ENCODE measurements around the gene RPS16. TPM values are rescaled to one million over a fixed set of nuclear protein-coding genes. Genes with fewer than 3 reads are reported as not detected.
A peak's percentile ranks its signal among the peaks of the same experiment; 100 is the strongest.

The RPS16 gene
- total and polyA plus RNA-seq, 7 donors: 1,186 to 3,255 (median 1,958) TPM

- Histone ChIP-seq H3K36me3 (ENCODE audit: insufficient read depth in 1 of 2, low read depth in 1 of 2) (peaks cover 12 to 89% of the 10 kb centered on the region in 2 donors), H3K4me1 (no peaks in the 10 kb centered on the region), H3K27me3 (ENCODE audit: insufficient read depth in 3 of 3, low read length in 2 of 3) (no peaks in the 10 kb centered on the region), H3K27ac (no peak overlapping the region), H3K4me3 (no peak overlapping the region), H3K9me3 (no peaks in the 10 kb centered on the region)
- intact Hi-C loops (cut with DNase I): no loop called here
- DNase-seq (peak in 1 of 2 donors; percentile 39), ATAC-seq (no peak)
- TF ChIP-seq, protein P1, sequence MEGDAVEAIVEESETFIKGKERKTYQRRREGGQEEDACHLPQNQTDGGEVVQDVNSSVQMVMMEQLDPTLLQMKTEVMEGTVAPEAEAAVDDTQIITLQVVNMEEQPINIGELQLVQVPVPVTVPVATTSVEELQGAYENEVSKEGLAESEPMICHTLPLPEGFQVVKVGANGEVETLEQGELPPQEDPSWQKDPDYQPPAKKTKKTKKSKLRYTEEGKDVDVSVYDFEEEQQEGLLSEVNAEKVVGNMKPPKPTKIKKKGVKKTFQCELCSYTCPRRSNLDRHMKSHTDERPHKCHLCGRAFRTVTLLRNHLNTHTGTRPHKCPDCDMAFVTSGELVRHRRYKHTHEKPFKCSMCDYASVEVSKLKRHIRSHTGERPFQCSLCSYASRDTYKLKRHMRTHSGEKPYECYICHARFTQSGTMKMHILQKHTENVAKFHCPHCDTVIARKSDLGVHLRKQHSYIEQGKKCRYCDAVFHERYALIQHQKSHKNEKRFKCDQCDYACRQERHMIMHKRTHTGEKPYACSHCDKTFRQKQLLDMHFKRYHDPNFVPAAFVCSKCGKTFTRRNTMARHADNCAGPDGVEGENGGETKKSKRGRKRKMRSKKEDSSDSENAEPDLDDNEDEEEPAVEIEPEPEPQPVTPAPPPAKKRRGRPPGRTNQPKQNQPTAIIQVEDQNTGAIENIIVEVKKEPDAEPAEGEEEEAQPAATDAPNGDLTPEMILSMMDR (IDR thresholded peaks at IDR 0.05): no peak
- WGBS, 3 donors: 83 to 90% (median 83%) methylated on average over 10 to 11 of the region's 11 CpGs
These were observed 37.8 kb upstream of the RPS16 start for GRCh38 chr19:39473443-39473960.

DNA sequence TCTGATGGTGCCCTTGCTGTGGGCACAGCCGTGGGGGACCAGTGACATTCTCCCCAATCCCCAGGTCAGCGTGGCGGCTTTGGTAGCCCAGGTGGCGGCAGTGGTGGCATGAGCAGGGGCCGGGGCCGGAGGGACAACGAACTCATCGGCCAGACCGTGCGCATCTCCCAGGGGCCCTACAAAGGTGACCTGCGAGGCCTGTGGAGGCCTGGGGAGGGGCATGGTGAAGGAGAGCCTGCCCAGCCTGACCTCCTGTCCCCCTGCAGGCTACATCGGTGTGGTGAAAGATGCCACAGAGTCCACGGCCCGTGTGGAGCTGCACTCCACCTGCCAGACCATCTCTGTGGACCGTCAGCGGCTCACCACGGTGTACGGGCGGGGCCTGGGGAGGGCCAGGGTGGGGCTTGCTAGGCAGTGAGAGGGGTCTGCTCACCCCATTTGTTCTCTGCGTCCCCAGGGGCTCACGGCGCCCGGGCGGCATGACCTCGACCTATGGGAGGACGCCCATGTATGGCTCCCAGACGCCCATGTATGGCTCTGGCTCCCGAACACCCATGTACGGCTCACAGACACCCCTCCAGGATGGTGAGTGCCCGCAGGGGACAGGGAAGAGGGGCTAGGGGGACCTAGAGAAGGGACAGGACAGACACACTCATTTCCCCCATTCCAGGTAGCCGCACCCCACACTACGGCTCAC, 37.1 kb upstream of the RPS16 start:
- H3K9me3 ChIP-seq: no peaks in the 10 kb centered on the region
- H3K27me3 ChIP-seq (ENCODE audit: insufficient read depth in 3 of 3, low read length in 2 of 3): no peaks in the 10 kb centered on the region
- TF ChIP-seq, protein P1 (IDR thresholded peaks at IDR 0.05): no peak
- H3K4me1 ChIP-seq: no peaks in the 10 kb centered on the region
- no peak overlapping the region for H3K4me3 ChIP-seq
- intact Hi-C loops (cut with DNase I): no loop called here
- no peak overlapping the region for H3K27ac ChIP-seq
- ATAC-seq: no peak
- peaks cover 14 to 95% of the 10 kb centered on the region in 2 donors for H3K36me3 ChIP-seq (ENCODE audit: insufficient read depth in 1 of 2, low read depth in 1 of 2)
- 83 to 88% (median 88%) methylated on average over 28 to 32 of the region's 32 CpGs for WGBS, 3 donors
- peak in 1 of 2 donors; percentile 51 for DNase-seq

DNA sequence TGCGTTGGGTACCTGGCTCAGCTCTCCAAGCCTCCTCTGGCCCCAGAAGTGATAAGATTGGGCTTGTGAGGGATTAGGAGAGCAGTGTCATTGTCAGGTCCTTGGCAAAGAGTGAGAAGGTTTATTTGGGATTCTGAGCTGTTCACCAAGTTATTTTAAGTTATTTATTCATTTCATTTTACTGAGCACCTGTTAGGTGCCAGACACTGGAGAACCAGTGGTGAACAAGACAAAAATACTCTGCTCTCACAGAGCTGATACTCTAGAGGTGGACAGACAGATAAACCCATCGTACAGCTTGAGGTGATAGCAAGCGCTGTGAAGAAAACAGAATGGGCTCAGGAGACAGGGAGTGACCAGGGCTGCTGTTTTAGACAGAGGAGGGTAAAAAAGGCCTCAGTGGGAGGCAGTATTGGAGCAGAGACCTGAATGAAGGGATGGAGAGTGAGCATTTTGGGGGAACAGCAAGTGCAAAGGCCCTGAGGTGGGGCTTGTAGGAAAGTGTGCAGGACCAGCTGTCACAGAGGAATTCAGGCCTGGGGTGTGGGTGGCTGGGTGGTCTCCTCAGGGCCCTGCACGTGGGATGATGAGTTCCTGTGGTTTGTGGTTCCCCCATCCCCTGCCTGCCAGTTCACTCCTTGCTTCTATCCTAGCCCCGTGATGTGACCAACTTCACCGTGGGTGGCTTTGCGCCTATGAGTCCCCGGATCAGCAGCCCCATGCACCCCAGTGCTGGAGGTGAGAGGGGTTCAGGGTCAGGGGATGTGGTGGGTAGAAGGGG, 36.2 kb upstream of the RPS16 start:
- DNase-seq: peak in 1 of 2 donors; percentile 12
- Histone ChIP-seq H3K4me3 (no peak overlapping the region), H3K27me3 (ENCODE audit: insufficient read depth in 3 of 3, low read length in 2 of 3) (no peaks in the 10 kb centered on the region), H3K36me3 (ENCODE audit: insufficient read depth in 1 of 2, low read depth in 1 of 2) (peaks cover 20 to 99% of the 10 kb centered on the region in 2 donors), H3K4me1 (no peaks in the 10 kb centered on the region), H3K9me3 (no peaks in the 10 kb centered on the region), H3K27ac (no peak overlapping the region)
- intact Hi-C loops (cut with DNase I): no loop called here
- 88 to 93% (median 89%) methylated on average over 8 of the region's 8 CpGs for WGBS, 3 donors
- no peak for ATAC-seq
- TF ChIP-seq, protein P1 (IDR thresholded peaks at IDR 0.05): no peak

- H3K36me3 ChIP-seq (ENCODE audit: insufficient read depth in 1 of 2, low read depth in 1 of 2): peaks cover 20 to 100% of the 10 kb centered on the region in 2 donors
- WGBS, 3 donors: 81 to 88% (median 84%) methylated on average over 7 of the region's 7 CpGs
- ATAC-seq (no peak), DNase-seq (peak in 1 of 2 donors; percentile 18)
- H3K4me3 ChIP-seq: no peak overlapping the region
- H3K9me3 ChIP-seq: no peaks in the 10 kb centered on the region
- no peak overlapping the region for H3K27ac ChIP-seq
- TF ChIP-seq, protein P1 (IDR thresholded peaks at IDR 0.05): no peak
- H3K27me3 ChIP-seq (ENCODE audit: insufficient read depth in 3 of 3, low read length in 2 of 3): no peaks in the 10 kb centered on the region
- H3K4me1 ChIP-seq: no peaks in the 10 kb centered on the region
- intact Hi-C loops (cut with DNase I): no loop called here
These were observed 35.1 kb upstream of the RPS16 start for GRCh38 chr19:39470724-39471339.
